Spleen (tissue), 11 donors: ENCODE results near the gene SLC38A5. TPM values are rescaled to one million over a fixed set of nuclear protein-coding genes. Genes with fewer than 3 reads are reported as not detected.

Source experiments
- DNase-seq: peaks from one replicate; pipeline ENCODE4 v3.0.0-alpha.2; 2020
- H3K27ac ChIP-seq, 8 donors: fragments of 200-600 bp; sonication (generic) in 7 of 8; 1 replicate in 4 of 8; 2 replicates in 4 of 8; pipeline versions ENCODE4 v1.5.0 to v1.8.0; 2016 to 2021; ENCODE audit warnings: inconsistent platforms in 4 of 8, mild to moderate bottlenecking in 4 of 8, moderate library complexity in 1 of 8
- H3K27me3 ChIP-seq, 7 donors: fragments of 200-600 bp; sonication (generic) in 6 of 7; replicated peaks in 1 of 7; 1 replicate in 4 of 7; 2 replicates in 3 of 7; pipeline versions ENCODE4 v1.5.0 to v1.8.0; 2016 to 2021; ENCODE audit warnings: inconsistent platforms in 3 of 7, mild to moderate bottlenecking in 1 of 7
- H3K36me3 ChIP-seq, 6 donors: fragments of 200-600 bp; sonication (generic) in 5 of 6; 1 replicate in 4 of 6; 2 replicates in 2 of 6; pipeline versions ENCODE4 v1.5.0 to v1.8.0; 2016 to 2021; ENCODE audit warnings: inconsistent platforms in 2 of 6
- H3K4me1 ChIP-seq, 6 donors: fragments of 200-600 bp; sonication (generic) in 5 of 6; 1 replicate in 3 of 6; 2 replicates in 3 of 6; pipeline versions ENCODE4 v1.5.0 to v1.8.0; 2016 to 2021; ENCODE audit warnings: inconsistent platforms in 3 of 6
- H3K4me3 ChIP-seq, 8 donors: fragments of 200-600 bp; sonication (generic) in 7 of 8; 1 replicate in 4 of 8; 2 replicates in 4 of 8; pipeline versions ENCODE4 v1.5.0 to v1.8.0; 2016 to 2021; ENCODE audit warnings: inconsistent platforms in 4 of 8, mild to moderate bottlenecking in 4 of 8, moderate library complexity in 2 of 8
- H3K9me3 ChIP-seq, 8 donors: fragments of 200-600 bp; sonication (generic) in 7 of 8; 1 replicate in 4 of 8; 2 replicates in 4 of 8; pipeline versions ENCODE4 v1.5.0 to v1.8.0; 2016 to 2021; ENCODE audit warnings: inconsistent platforms in 4 of 8
- POLR2A ChIP-seq, 3 donors: fragments of 450-650 bp; IDR thresholded peaks; one replicate each; pipeline ENCODE4 v1.5.1; 2017; ENCODE audit warnings: antibody characterized with exemption in 3 of 3, mild to moderate bottlenecking in 1 of 3
- POLR2AphosphoS5 ChIP-seq, 3 donors: sonication (generic); formaldehyde crosslinking; IDR thresholded peaks; one replicate each; pipeline ENCODE4 v1.5.1; 2017; ENCODE audit warnings: antibody characterized with exemption in 3 of 3
- WGBS, 5 donors: extraction: QIAGEN DNeasy Blood & Tissue Kit in 3 of 5; methylation state at CpG; one replicate each; pipeline versions ENCODE4 v1.1.5 to v1.1.7; 2013 to 2018; 5-methylcytosine and 5-hydroxymethylcytosine counted together
- intact Hi-C: fragments of 100-400 bp; cut with DNase I; formaldehyde crosslinking; loops from one replicate; pipeline ENCODE4 v1.15.0; 2023; ENCODE audit warnings: low total_unique reads
- polyA plus RNA-seq, 3 donors: library from polyadenylated mRNA; stranded (reverse); fragments of 200-250 nt; gene quantifications; one replicate each; pipeline ENCODE4 v1.2.1, GENCODE V29; 2013
- total RNA-seq, 7 donors: library from RNA; depleted of rRNA in 3 of 7; stranded (reverse); fragments of >200 nt in 3 of 7; fragmentation: NEBNext Ultra II Directional in 4 of 7; extraction: Animal tissue kit (Norgen Biotek cat#: 25700) in 4 of 7; gene quantifications; one replicate each; pipeline versions ENCODE4 v1.1.0 to v1.2.1, GENCODE V29; 2016 to 2021
- TF ChIP-seq, protein P1 (sequence below), 11 experiments: fragments of 200-600 bp in 7 of 11; fragments of 450-650 bp in 4 of 11; sonication (generic) in 4 of 11; IDR thresholded peaks in 8 of 11; conservative IDR thresholded peaks in 3 of 11; 1 replicate in 7 of 11; 2 replicates in 4 of 11; pipeline versions ENCODE4 v1.4.0 to v1.8.0; 2016 to 2021; ENCODE audit warnings: antibody characterized with exemption in 11 of 11, inconsistent platforms in 4 of 11, mild to moderate bottlenecking in 1 of 11
- donor health status: healthy with polysubstance abuse.
- donor health status: DM: no; HTN: no; CAD: no; lungs with moderate emphysema.
- donor health status: DM: no; HTN: no; CAD: no.
- donor health status: Bipolar disorder and iron deficiency.
- donor health status: healthy.
- donor health status: DM: no; HTN: no; CAD: no.
- donor health status: DM: yes; HTN: yes; CAD: no.

SLC38A5 gene
- total and polyA plus RNA-seq, 10 donors = 11.3 to 57.4 (median 22.3) TPM

- peaks cover 0 to 38% (median 9%) of the 10 kb centered on the region in 6 donors for H3K36me3 ChIP-seq
- 39 to 68% (median 63%) methylated on average over 4 of the region's 4 CpGs for WGBS, 5 donors
- no peaks in the 10 kb centered on the region for H3K27me3 ChIP-seq
- intact Hi-C loops = loop anchor here (10.0 kb wide), 1 partner anchor 392 kb away; no protein-coding TSS in a partner anchor
- H3K4me3 ChIP-seq = peak overlapping the region in 7 of 8 donors; percentile 51 to 73 (median 54)
- no peak for DNase-seq
- H3K9me3 ChIP-seq = no peaks in the 10 kb centered on the region
- peak overlapping the region in 5 of 8 donors; percentile 84 to 90 (median 86) for H3K27ac ChIP-seq
- H3K4me1 ChIP-seq = peaks cover 0 to 26% (median 11%) of the 10 kb centered on the region in 6 donors
- no peak for TF ChIP-seq POLR2A (IDR thresholded peaks at IDR 0.05)
- TF ChIP-seq, protein P1, sequence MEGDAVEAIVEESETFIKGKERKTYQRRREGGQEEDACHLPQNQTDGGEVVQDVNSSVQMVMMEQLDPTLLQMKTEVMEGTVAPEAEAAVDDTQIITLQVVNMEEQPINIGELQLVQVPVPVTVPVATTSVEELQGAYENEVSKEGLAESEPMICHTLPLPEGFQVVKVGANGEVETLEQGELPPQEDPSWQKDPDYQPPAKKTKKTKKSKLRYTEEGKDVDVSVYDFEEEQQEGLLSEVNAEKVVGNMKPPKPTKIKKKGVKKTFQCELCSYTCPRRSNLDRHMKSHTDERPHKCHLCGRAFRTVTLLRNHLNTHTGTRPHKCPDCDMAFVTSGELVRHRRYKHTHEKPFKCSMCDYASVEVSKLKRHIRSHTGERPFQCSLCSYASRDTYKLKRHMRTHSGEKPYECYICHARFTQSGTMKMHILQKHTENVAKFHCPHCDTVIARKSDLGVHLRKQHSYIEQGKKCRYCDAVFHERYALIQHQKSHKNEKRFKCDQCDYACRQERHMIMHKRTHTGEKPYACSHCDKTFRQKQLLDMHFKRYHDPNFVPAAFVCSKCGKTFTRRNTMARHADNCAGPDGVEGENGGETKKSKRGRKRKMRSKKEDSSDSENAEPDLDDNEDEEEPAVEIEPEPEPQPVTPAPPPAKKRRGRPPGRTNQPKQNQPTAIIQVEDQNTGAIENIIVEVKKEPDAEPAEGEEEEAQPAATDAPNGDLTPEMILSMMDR (IDR thresholded peaks at IDR 0.05 in 8 of 11, conservative IDR thresholded peaks at IDR 0.05 in 3 of 11) = no peak
- no peak for TF ChIP-seq POLR2AphosphoS5 (IDR thresholded peaks at IDR 0.05)
Observed at GRCh38 chrX:48476919-48477318, 6.9 kb upstream of the SLC38A5 start.

DNA sequence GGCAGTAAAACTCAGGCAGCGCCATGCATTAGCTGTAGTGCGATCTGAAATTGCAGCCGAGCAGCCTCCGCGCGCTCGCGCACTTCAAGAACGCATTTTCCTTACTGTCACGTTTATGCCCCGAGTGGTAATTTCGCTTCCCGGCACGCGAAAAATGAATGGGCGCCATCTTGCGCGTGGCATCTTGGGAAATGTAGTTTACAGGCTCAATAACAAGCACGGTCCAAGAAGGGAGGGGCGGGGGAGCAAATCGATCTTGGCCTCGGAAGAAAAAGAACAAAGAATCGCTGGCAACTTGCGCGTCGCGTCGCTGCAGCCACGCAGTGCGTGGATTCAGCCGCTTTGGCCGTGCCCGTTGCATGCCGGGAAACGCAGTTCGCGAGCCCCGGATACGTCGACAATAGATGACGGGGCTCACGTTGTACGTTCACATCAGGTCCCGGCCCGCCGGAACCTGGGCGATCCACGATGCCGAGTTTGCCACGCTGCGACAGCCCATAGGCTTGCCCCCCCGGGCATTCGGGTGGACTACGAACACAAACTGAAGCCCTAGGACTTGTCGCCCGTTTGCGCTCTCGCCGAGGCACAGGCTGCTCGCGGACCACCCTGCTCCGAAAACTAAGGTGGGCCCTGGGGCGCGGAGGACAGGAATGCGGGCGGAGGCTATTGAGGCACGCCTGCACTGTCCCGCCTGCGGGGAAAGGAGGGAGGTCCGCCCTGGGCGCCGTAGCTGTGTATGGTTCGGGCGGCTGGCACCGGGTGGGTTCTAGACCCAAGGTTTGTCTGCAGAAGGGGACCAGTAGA is 5.9 kb upstream of the SLC38A5 start, which contains the start of gene FTSJ1:
Gene FTSJ1 (plus strand): TSS at position 426 of the 804 bp plus-strand sequence. CDS start 1,849 bp downstream, outside the sequence.
- no peak for TF ChIP-seq POLR2A (IDR thresholded peaks at IDR 0.05)
- peak; percentile 85 to 92 (median 89) for TF ChIP-seq POLR2AphosphoS5 (IDR thresholded peaks at IDR 0.05)
- peaks cover 0 to 26% (median 11%) of the 10 kb centered on the region in 6 donors for H3K4me1 ChIP-seq
- peaks cover 0 to 29% (median under 1%) of the 10 kb centered on the region in 6 donors for H3K36me3 ChIP-seq
- DNase-seq = peak; percentile 96
- H3K4me3 ChIP-seq = peak within 1 kb of the TSS; percentile 36 to 73 (median 54)
- intact Hi-C loops = loop anchor here (10.0 kb wide), 1 partner anchor 391 kb away; no protein-coding TSS in a partner anchor
- WGBS, 5 donors = 0 to 42% (median 0%) methylated on average over 38 to 75 of the region's 75 CpGs
- no peaks in the 10 kb centered on the region for H3K27me3 ChIP-seq
- H3K27ac ChIP-seq = peak within 1 kb of the TSS; percentile 67 to 90 (median 85)
- H3K9me3 ChIP-seq = no peaks in the 10 kb centered on the region

GRCh38 chrX:48475296-48475695 is 5.2 kb upstream of the SLC38A5 start:
- H3K36me3 ChIP-seq = peaks cover 0 to 22% (median 0%) of the 10 kb centered on the region in 6 donors
- intact Hi-C loops = loop anchor here (10.0 kb wide), 1 partner anchor 390 kb away; no protein-coding TSS in a partner anchor
- DNase-seq = no peak
- no peaks in the 10 kb centered on the region for H3K9me3 ChIP-seq
- TF ChIP-seq POLR2AphosphoS5 (IDR thresholded peaks at IDR 0.05) (no peak), POLR2A (IDR thresholded peaks at IDR 0.05) (no peak)
- TF ChIP-seq, protein P1 (IDR thresholded peaks at IDR 0.05 in 8 of 11, conservative IDR thresholded peaks at IDR 0.05 in 3 of 11) = no peak
- H3K4me3 ChIP-seq = peak overlapping the region; percentile 31 to 73 (median 54)
- peaks cover 0 to 26% (median 11%) of the 10 kb centered on the region in 6 donors for H3K4me1 ChIP-seq
- H3K27ac ChIP-seq = peak overlapping the region in 7 of 8 donors; percentile 74 to 90 (median 86)
- H3K27me3 ChIP-seq = no peaks in the 10 kb centered on the region
- 0 to 32% (median 0%) methylated on average over 5 of the region's 5 CpGs for WGBS, 5 donors

- Histone ChIP-seq H3K4me3 (no peak overlapping the region), H3K4me1 (peaks cover 0 to 27% (median 11%) of the 10 kb centered on the region in 6 donors), H3K27ac (no peak overlapping the region), H3K36me3 (peaks cover 0 to 17% (median 0%) of the 10 kb centered on the region in 6 donors), H3K27me3 (no peaks in the 10 kb centered on the region), H3K9me3 (no peaks in the 10 kb centered on the region)
- intact Hi-C loops = loop anchor here (10.0 kb wide), 1 partner anchor 390 kb away; no protein-coding TSS in a partner anchor
- TF ChIP-seq POLR2AphosphoS5 (IDR thresholded peaks at IDR 0.05) (no peak), POLR2A (IDR thresholded peaks at IDR 0.05) (no peak)
- TF ChIP-seq, protein P1 (IDR thresholded peaks at IDR 0.05 in 8 of 11, conservative IDR thresholded peaks at IDR 0.05 in 3 of 11) = no peak
- 86 to 92% (median 91%) methylated on average over 6 of the region's 6 CpGs for WGBS, 5 donors
- no peak for DNase-seq
Observed at GRCh38 chrX:48474581-48474980, 4.5 kb upstream of the SLC38A5 start.
